DND-41 (cell line): Measurements from ENCODE around the gene CDK11B.

Experiments
- EZH2 ChIP-seq: IDR thresholded peaks from 3 replicates; pipeline ENCODE4 v1.6.1; 2012; ENCODE audit warnings: borderline replicate concordance, low read depth, mild to moderate bottlenecking, moderate library complexity, low read length, inconsistent platforms; ENCODE audit not compliant: severe bottlenecking
- TF ChIP-seq, protein P1 (sequence below): IDR thresholded peaks from 2 replicates; pipeline ENCODE4 v1.5.1; 2012; ENCODE audit warnings: borderline replicate concordance, low read length, moderate library complexity, mild to moderate bottlenecking; ENCODE audit not compliant: poor library complexity, severe bottlenecking; ENCODE audit errors: extremely low read depth

DNA sequence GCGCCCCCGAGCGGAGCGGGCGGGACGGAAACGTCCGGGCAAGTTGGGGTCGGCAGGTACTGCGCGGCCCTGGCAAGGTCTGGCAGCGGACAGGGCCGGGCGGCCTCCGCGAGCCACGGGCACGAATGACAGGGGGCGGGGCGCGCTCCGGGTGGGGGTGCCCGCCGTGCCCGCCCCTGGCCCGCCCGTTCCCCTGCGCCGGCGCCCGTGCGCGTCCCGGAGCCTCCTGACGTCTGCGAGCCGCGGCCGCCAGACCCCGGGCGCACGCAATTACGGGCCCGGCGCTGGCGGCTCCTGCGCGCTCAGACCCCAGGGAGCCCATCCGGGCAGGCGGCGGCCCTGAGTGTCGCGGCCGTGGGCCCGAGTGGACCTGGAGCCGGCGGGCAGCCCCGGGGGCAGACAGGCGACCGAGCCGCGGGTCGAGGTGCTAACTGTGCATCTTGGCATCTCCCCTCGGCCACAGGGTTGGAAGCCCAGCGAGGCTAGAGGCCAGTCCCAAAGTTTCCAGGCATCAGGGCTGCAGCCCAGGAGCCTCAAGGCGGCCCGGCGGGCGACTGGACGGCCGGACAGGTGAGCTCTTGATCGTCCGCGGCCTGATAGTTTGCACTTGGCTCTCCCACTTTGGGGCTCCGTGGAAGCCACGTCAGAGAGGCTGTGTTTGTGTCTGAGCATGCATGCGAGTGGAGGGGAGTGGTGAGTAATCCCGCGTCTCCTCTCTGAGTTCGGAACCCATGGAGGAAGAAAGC lies 42.6 kb downstream of the CDK11B start:
- TF ChIP-seq, protein P1, sequence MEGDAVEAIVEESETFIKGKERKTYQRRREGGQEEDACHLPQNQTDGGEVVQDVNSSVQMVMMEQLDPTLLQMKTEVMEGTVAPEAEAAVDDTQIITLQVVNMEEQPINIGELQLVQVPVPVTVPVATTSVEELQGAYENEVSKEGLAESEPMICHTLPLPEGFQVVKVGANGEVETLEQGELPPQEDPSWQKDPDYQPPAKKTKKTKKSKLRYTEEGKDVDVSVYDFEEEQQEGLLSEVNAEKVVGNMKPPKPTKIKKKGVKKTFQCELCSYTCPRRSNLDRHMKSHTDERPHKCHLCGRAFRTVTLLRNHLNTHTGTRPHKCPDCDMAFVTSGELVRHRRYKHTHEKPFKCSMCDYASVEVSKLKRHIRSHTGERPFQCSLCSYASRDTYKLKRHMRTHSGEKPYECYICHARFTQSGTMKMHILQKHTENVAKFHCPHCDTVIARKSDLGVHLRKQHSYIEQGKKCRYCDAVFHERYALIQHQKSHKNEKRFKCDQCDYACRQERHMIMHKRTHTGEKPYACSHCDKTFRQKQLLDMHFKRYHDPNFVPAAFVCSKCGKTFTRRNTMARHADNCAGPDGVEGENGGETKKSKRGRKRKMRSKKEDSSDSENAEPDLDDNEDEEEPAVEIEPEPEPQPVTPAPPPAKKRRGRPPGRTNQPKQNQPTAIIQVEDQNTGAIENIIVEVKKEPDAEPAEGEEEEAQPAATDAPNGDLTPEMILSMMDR = no peak
- no peak for TF ChIP-seq EZH2
